DND-41 (cell line): Measurements from ENCODE around the gene NOXRED1.

Experiments used
- ATAC-seq: fragments of 200-7000 bp; cut with Tn5 transposase; 3 replicates; pipeline ENCODE4 v1.9.1; 2021; ENCODE audit warnings: low read depth; ENCODE audit not compliant: insufficient read depth
- DNase-seq: peaks from one replicate; pipeline ENCODE4 v3.0.0-alpha.2; 2020
- H2AFZ ChIP-seq: 2 replicates; pipeline ENCODE4 v1.6.0; 2012; ENCODE audit warnings: low read depth, low read length
- H3K27ac ChIP-seq: 2 replicates; pipeline ENCODE4 v1.5.1; 2012; ENCODE audit warnings: low read length, inconsistent platforms
- H3K27me3 ChIP-seq: fragments of 200-600 bp; sonication (generic); 2 replicates; pipeline ENCODE4 v1.6.0; 2012; ENCODE audit warnings: low read length, mild to moderate bottlenecking, inconsistent platforms; ENCODE audit not compliant: insufficient read depth, poor library complexity
- H3K36me3 ChIP-seq: 2 replicates; pipeline ENCODE4 v1.5.1; 2012; ENCODE audit warnings: low read length, inconsistent platforms; ENCODE audit not compliant: insufficient read depth
- H3K4me1 ChIP-seq: 2 replicates; pipeline ENCODE4 v1.5.1; 2012; ENCODE audit warnings: mild to moderate bottlenecking, low read length; ENCODE audit not compliant: insufficient read depth
- H3K4me2 ChIP-seq: 2 replicates; pipeline ENCODE4 v1.6.0; 2012; ENCODE audit warnings: mild to moderate bottlenecking, moderate library complexity, low read length, inconsistent platforms; ENCODE audit not compliant: insufficient read depth
- H3K4me3 ChIP-seq, 2 experiments: fragments of 200-600 bp in 1 of 2; shearing (Covaris generic) in 1 of 2; 2 replicates each; pipeline ENCODE4 v1.5.1; 2012 to 2016; ENCODE audit warnings: inconsistent platforms in 2 of 2, low read length in 2 of 2, mild to moderate bottlenecking in 2 of 2, low read depth in 1 of 2, moderate library complexity in 1 of 2
- H3K79me2 ChIP-seq: 2 replicates; pipeline ENCODE4 v1.6.0; 2012; ENCODE audit warnings: low read length, inconsistent platforms; ENCODE audit not compliant: insufficient read depth
- H3K9ac ChIP-seq: 2 replicates; pipeline ENCODE4 v1.6.0; 2012; ENCODE audit warnings: low read depth, mild to moderate bottlenecking, inconsistent platforms, low read length, moderate library complexity
- H3K9me3 ChIP-seq: 2 replicates; pipeline ENCODE4 v1.5.1; 2012; ENCODE audit warnings: low read length, moderate library complexity, mild to moderate bottlenecking, inconsistent platforms; ENCODE audit not compliant: insufficient read depth, severe bottlenecking
- H4K20me1 ChIP-seq: 2 replicates; pipeline ENCODE4 v1.6.0; 2012; ENCODE audit warnings: low read length; ENCODE audit not compliant: insufficient read depth
- EZH2 ChIP-seq: IDR thresholded peaks from 3 replicates; pipeline ENCODE4 v1.6.1; 2012; ENCODE audit warnings: borderline replicate concordance, low read depth, mild to moderate bottlenecking, moderate library complexity, low read length, inconsistent platforms; ENCODE audit not compliant: severe bottlenecking
- TF ChIP-seq, protein P1 (sequence below): IDR thresholded peaks from 2 replicates; pipeline ENCODE4 v1.5.1; 2012; ENCODE audit warnings: borderline replicate concordance, low read length, moderate library complexity, mild to moderate bottlenecking; ENCODE audit not compliant: poor library complexity, severe bottlenecking; ENCODE audit errors: extremely low read depth

The NOXRED1 gene

DNA sequence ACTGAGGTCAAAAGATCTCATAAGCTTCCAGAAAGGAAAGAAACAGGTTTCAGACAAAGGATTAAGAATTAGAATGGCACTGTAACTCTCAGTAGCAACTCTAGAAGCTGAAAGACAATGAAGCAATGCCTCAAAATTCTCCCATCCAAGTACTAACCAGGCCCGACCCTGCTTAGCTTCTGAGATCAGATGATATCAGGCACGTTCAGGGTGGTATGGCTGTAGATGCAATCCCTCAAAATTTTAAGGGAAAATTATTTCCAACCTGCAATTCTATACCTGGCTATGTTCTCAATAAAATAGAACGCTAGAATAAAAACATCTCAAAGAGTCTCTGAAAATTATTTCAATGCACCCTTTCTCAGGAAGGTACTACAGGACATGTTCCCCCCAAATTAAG is 19.6 kb downstream of the NOXRED1 start:
- H3K4me1 ChIP-seq: no peaks in the 10 kb centered on the region
- no peak overlapping the region for H3K27ac ChIP-seq
- H3K27me3 ChIP-seq: no peaks in the 10 kb centered on the region
- no peaks in the 10 kb centered on the region for H3K79me2 ChIP-seq
- no peak overlapping the region for H3K4me2 ChIP-seq
- ATAC-seq (no peak), DNase-seq (no peak)
- H2AFZ ChIP-seq: no peak overlapping the region
- H3K36me3 ChIP-seq: no peaks in the 10 kb centered on the region
- H3K9ac ChIP-seq: no peak overlapping the region
- H4K20me1 ChIP-seq: no peaks in the 10 kb centered on the region
- TF ChIP-seq, protein P1, sequence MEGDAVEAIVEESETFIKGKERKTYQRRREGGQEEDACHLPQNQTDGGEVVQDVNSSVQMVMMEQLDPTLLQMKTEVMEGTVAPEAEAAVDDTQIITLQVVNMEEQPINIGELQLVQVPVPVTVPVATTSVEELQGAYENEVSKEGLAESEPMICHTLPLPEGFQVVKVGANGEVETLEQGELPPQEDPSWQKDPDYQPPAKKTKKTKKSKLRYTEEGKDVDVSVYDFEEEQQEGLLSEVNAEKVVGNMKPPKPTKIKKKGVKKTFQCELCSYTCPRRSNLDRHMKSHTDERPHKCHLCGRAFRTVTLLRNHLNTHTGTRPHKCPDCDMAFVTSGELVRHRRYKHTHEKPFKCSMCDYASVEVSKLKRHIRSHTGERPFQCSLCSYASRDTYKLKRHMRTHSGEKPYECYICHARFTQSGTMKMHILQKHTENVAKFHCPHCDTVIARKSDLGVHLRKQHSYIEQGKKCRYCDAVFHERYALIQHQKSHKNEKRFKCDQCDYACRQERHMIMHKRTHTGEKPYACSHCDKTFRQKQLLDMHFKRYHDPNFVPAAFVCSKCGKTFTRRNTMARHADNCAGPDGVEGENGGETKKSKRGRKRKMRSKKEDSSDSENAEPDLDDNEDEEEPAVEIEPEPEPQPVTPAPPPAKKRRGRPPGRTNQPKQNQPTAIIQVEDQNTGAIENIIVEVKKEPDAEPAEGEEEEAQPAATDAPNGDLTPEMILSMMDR: no peak
- TF ChIP-seq EZH2: no peak
- H3K4me3 ChIP-seq: no peak overlapping the region
- H3K9me3 ChIP-seq: no peaks in the 10 kb centered on the region

DNA sequence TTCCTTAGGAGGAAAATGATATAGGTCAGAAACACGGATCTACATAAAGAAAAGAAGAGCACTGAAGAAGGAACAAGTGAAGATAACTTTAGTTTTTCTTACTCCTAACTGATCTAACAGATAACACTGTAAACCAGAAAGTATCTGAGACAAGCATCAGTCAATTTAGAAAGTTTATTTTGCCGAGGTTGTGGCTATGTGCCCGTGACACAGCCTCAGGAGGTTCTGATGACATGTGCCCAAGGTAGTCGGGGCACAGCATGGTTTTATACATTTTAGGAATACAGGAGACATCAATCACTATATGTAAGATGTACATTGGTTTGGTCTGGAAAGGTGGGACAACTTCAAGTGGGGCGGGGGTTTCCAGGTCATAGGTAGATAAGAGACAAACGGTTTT is 23.1 kb downstream of the NOXRED1 start:
- TF ChIP-seq EZH2: no peak
- TF ChIP-seq, protein P1: no peak
- no peaks in the 10 kb centered on the region for H3K9me3 ChIP-seq
- no peaks in the 10 kb centered on the region for H3K4me1 ChIP-seq
- H3K27me3 ChIP-seq: no peaks in the 10 kb centered on the region
- no peaks in the 10 kb centered on the region for H4K20me1 ChIP-seq
- H3K9ac ChIP-seq: no peak overlapping the region
- H3K36me3 ChIP-seq: no peaks in the 10 kb centered on the region
- no peak overlapping the region for H2AFZ ChIP-seq
- no peaks in the 10 kb centered on the region for H3K79me2 ChIP-seq
- H3K4me2 ChIP-seq: no peak overlapping the region
- DNase-seq (no peak), ATAC-seq (no peak)
- H3K27ac ChIP-seq: no peak overlapping the region
- H3K4me3 ChIP-seq: no peak overlapping the region

- Histone ChIP-seq H3K79me2 (no peaks in the 10 kb centered on the region), H3K27me3 (no peaks in the 10 kb centered on the region), H3K36me3 (no peaks in the 10 kb centered on the region), H4K20me1 (no peaks in the 10 kb centered on the region), H3K27ac (no peak overlapping the region), H3K4me3 (no peak overlapping the region), H3K9me3 (no peaks in the 10 kb centered on the region), H2AFZ (no peak overlapping the region), H3K9ac (no peak overlapping the region), H3K4me1 (no peaks in the 10 kb centered on the region), H3K4me2 (no peak overlapping the region)
- no peak for DNase-seq
- TF ChIP-seq, protein P1: no peak
- no peak for TF ChIP-seq EZH2
- ATAC-seq: no peak
These were observed 33.1 kb downstream of the NOXRED1 start for GRCh38 chr14:77390188-77390587.

DNA sequence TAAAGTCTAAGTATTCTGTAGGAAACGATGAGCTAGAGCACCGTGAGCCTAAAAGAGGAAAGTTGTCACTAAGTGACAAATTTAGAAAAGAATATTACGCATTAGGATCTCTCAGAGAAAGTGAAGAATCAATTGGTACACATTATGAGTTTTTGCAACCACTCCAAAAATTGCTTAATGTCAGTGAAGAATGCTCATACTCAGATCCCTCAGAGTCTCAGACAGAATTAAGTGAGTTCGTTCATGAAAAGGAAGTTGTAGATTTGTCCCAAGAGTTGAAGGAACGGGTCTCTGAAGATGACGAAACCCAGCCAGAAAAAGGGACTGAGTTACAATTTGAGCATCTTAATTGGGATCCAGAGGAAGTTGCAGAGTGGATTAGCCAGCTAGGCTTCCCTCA is 44.6 kb downstream of the NOXRED1 start:
- H3K4me2 ChIP-seq: no peak overlapping the region
- H4K20me1 ChIP-seq: no peaks in the 10 kb centered on the region
- no peak overlapping the region for H2AFZ ChIP-seq
- H3K9me3 ChIP-seq: no peaks in the 10 kb centered on the region
- no peak overlapping the region for H3K9ac ChIP-seq
- ATAC-seq (no peak), DNase-seq (no peak)
- 0 out of 2 replicates have a peak, but pooled peaks cover under 1% of the 10 kb centered on the region for H3K36me3 ChIP-seq
- H3K79me2 ChIP-seq: peaks cover 30% of the 10 kb centered on the region
- no peaks in the 10 kb centered on the region for H3K27me3 ChIP-seq
- no peak for TF ChIP-seq EZH2
- TF ChIP-seq, protein P1: no peak
- no peak overlapping the region for H3K27ac ChIP-seq
- H3K4me3 ChIP-seq: no peak overlapping the region
- H3K4me1 ChIP-seq: peaks cover 34% of the 10 kb centered on the region
